Measurements from ENCODE around the gene DPP7.
"Not testable (repeated sequence)": the region's sequence is repeated elsewhere in the genome, so short reads cannot be mapped to it uniquely, and the experiment has no call there.

Gene DPP7

GRCh38 chr9:137148661-137149060 lies 34.1 kb upstream of the DPP7 start:
- DNase-seq (ENCODE audit: insufficient read length, low spot score) (no peak), FAIRE-seq (no peak)

- DNase-seq (ENCODE audit: insufficient read length, low spot score): no peak
- no peak for FAIRE-seq
These were observed 33.7 kb upstream of the DPP7 start for GRCh38 chr9:137148242-137148641.

- FAIRE-seq (no peak), DNase-seq (ENCODE audit: insufficient read length, low spot score) (no peak)
These were observed 33.2 kb upstream of the DPP7 start for GRCh38 chr9:137147793-137148160.

GRCh38 chr9:137147091-137147792 lies 32.7 kb upstream of the DPP7 start:
- DNase-seq (ENCODE audit: insufficient read length, low spot score) (no peak), FAIRE-seq (no peak)

- FAIRE-seq (no peak), DNase-seq (ENCODE audit: insufficient read length, low spot score) (no peak)
These were observed 32.0 kb upstream of the DPP7 start for GRCh38 chr9:137146527-137146918.

GRCh38 chr9:137145731-137146526 lies 31.4 kb upstream of the DPP7 start:
- no peak for DNase-seq (ENCODE audit: insufficient read length, low spot score)

GRCh38 chr9:137143459-137143858 lies 28.9 kb upstream of the DPP7 start:
- no peak for FAIRE-seq
- no peak for DNase-seq (ENCODE audit: insufficient read length, low spot score)

More at GRCh38 chr9:137145731-137146526, 31.4 kb upstream of the DPP7 start:
- FAIRE-seq: no peak

- DNase-seq (ENCODE audit: insufficient read length, low spot score) (peak; percentile 7), FAIRE-seq (no peak)
These were observed 27.7 kb upstream of the DPP7 start for GRCh38 chr9:137141976-137142936.

GRCh38 chr9:137141050-137141810 lies 26.7 kb upstream of the DPP7 start:
- FAIRE-seq (no peak), DNase-seq (ENCODE audit: insufficient read length, low spot score) (peak; percentile 16)

GRCh38 chr9:137140151-137141012 lies 25.8 kb upstream of the DPP7 start:
- FAIRE-seq (no peak), DNase-seq (ENCODE audit: insufficient read length, low spot score) (peak; percentile 9)

- DNase-seq (ENCODE audit: insufficient read length, low spot score) (peak; percentile 9), FAIRE-seq (no peak)
These were observed 25.1 kb upstream of the DPP7 start for GRCh38 chr9:137139468-137140150.

GRCh38 chr9:137138722-137139467 lies 24.4 kb upstream of the DPP7 start, which contains the start of gene GRIN1:
Gene GRIN1 (plus strand): TSS chr9:137139154. CDS start chr9:137139487, 333 bp downstream.
- peak; percentile 28 for DNase-seq (ENCODE audit: insufficient read length, low spot score)

GRCh38 chr9:137138058-137138721 lies 23.7 kb upstream of the DPP7 start:
- FAIRE-seq (no peak), DNase-seq (ENCODE audit: insufficient read length, low spot score) (peak; percentile 53)

More at GRCh38 chr9:137138722-137139467, 24.4 kb upstream of the DPP7 start, which contains the start of gene GRIN1:
- no peak for FAIRE-seq

- no peak for FAIRE-seq
- peak; percentile 9 for DNase-seq (ENCODE audit: insufficient read length, low spot score)
These were observed 22.5 kb upstream of the DPP7 start for GRCh38 chr9:137136881-137137607.

GRCh38 chr9:137136261-137136880 lies 21.8 kb upstream of the DPP7 start:
- no peak for FAIRE-seq
- DNase-seq (ENCODE audit: insufficient read length, low spot score): peak; percentile 30

GRCh38 chr9:137135154-137135553 lies 20.6 kb upstream of the DPP7 start:
- not testable (repeated sequence) for FAIRE-seq; DNase-seq (ENCODE audit: insufficient read length, low spot score)
